OCI-LY3 (cell line): ENCODE measurements around the gene ITGBL1.

ENCODE experiments used
- H2AFZ ChIP-seq: fragments of 200-600, 300-600 bp; shearing (Covaris generic); 2 replicates; pipeline ENCODE4 v1.6.0; 2014; ENCODE audit warnings: antibody characterized with exemption, low read depth, low read length
- H3K27ac ChIP-seq: fragments of 200-600, 300-600 bp; sonication (generic); 2 replicates; pipeline ENCODE4 v1.5.1; 2014; ENCODE audit warnings: mild to moderate bottlenecking, low read length, moderate library complexity, mixed read lengths
- H3K27me3 ChIP-seq: fragments of 200-600, 300-600 bp; sonication (generic); 2 replicates; pipeline ENCODE4 v1.6.1; 2014; ENCODE audit warnings: low read depth, low read length, mixed read lengths
- H3K36me3 ChIP-seq: fragments of 200-600, 300-600 bp; sonication (generic); replicated peaks from 2 replicates; pipeline ENCODE3; 2014; ENCODE audit warnings: low read depth, low read length, mixed read lengths
- H3K4me1 ChIP-seq: fragments of 300-600, 200-600 bp; sonication (generic); 2 replicates; pipeline ENCODE4 v1.6.1; 2014; ENCODE audit warnings: low read length, mixed read lengths
- H3K4me2 ChIP-seq: fragments of 200-600, 300-600 bp; sonication (generic); 2 replicates; pipeline ENCODE4 v1.6.1; 2014; ENCODE audit warnings: low read length, mixed read lengths
- H3K4me3 ChIP-seq: fragments of 300-600, 200-600 bp; sonication (generic); 2 replicates; pipeline ENCODE4 v1.5.1; 2014; ENCODE audit warnings: antibody characterized with exemption, mild to moderate bottlenecking, low read length, moderate library complexity
- H3K79me2 ChIP-seq: fragments of 300-600, 200-600 bp; shearing (Covaris generic); 2 replicates; pipeline ENCODE4 v1.6.1; 2014; ENCODE audit warnings: mild to moderate bottlenecking, low read length, mixed read lengths
- H3K9ac ChIP-seq: fragments of 300-600, 200-600 bp; shearing (Covaris generic); 2 replicates; pipeline ENCODE4 v1.6.0; 2014; ENCODE audit warnings: mild to moderate bottlenecking, low read length, moderate library complexity
- H3K9me3 ChIP-seq: fragments of 200-600, 300-600 bp; shearing (Covaris generic); 2 replicates; pipeline ENCODE4 v1.6.1; 2014; ENCODE audit warnings: low read length, mixed read lengths; ENCODE audit not compliant: insufficient read depth
- H4K20me1 ChIP-seq: fragments of 200-600, 300-600 bp; sonication (generic); 2 replicates; pipeline ENCODE4 v1.6.1; 2016; ENCODE audit warnings: low read length, mixed read lengths; ENCODE audit not compliant: insufficient read depth
- EZH2phosphoT487 ChIP-seq: fragments of 200-600 bp; shearing (Covaris generic); IDR thresholded peaks from 2 replicates; pipeline ENCODE4 v1.6.1; 2018; ENCODE audit warnings: antibody characterized with exemption, mixed run types, low read depth
- TF ChIP-seq, protein P1 (sequence below): fragments of 200-600, 300-600 bp; sonication (generic); IDR thresholded peaks from 2 replicates; pipeline ENCODE4 v1.5.1; 2014; ENCODE audit warnings: antibody characterized with exemption, low read length, low read depth

ITGBL1 gene

DNA sequence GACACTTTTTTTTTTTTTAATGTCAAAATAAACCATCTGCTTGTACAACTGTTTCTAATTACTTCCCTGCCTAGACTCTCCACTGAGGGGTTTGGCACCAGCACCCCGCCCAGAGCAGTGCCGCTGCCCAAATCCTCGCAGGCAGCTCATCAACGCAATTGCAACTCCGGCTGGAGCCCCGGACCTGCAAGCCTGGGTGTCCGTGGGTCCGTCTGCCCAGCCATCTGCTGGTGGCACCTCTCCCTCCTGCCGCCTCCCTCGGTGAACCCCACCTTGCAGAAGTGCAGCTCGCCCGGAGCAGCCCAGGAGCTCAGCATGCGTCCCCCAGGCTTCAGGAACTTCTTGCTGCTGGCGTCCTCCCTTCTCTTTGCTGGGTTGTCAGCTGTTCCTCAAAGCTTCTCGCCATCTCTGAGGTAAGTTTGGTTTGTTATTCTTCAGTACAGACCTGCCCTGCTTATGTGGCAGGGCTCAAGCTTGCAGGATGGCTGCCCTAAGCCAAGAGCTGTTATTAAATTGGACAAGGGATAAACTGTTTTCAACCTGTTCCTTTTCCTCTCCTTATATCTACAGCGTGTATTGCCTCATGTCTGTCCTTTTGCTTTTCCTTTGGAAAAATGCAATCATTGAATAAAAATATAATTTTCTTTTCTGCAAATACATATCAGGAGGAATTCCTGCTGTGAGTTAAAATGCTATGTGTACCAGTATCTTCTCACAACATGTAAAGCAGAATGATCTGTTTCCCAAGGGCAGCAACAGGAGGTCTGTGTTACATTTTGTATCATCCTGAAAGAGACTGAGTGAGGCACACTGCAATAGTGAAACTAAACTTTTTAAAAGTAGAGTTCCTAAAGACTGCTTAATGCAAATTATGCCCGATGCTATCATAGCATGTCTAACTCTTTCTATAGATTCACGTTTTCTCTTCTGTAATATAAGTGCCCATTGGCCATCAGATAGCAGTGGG, at the start of gene ITGBL1:
Gene ITGBL1 (plus strand): TSS at position 157 of the 967 bp plus-strand sequence. CDS start 159 bp downstream, at position 316.
- H3K27me3 ChIP-seq = 0 out of 2 replicates have a peak, but pooled peaks cover 4% of the 10 kb centered on the region
- H4K20me1 ChIP-seq = no peaks in the 10 kb centered on the region
- H3K4me1 ChIP-seq = peaks cover 13% of the 10 kb centered on the region
- TF ChIP-seq EZH2phosphoT487 = no peak
- TF ChIP-seq, protein P1, sequence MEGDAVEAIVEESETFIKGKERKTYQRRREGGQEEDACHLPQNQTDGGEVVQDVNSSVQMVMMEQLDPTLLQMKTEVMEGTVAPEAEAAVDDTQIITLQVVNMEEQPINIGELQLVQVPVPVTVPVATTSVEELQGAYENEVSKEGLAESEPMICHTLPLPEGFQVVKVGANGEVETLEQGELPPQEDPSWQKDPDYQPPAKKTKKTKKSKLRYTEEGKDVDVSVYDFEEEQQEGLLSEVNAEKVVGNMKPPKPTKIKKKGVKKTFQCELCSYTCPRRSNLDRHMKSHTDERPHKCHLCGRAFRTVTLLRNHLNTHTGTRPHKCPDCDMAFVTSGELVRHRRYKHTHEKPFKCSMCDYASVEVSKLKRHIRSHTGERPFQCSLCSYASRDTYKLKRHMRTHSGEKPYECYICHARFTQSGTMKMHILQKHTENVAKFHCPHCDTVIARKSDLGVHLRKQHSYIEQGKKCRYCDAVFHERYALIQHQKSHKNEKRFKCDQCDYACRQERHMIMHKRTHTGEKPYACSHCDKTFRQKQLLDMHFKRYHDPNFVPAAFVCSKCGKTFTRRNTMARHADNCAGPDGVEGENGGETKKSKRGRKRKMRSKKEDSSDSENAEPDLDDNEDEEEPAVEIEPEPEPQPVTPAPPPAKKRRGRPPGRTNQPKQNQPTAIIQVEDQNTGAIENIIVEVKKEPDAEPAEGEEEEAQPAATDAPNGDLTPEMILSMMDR = no peak
- no peaks in the 10 kb centered on the region for H3K9me3 ChIP-seq
- H3K9ac ChIP-seq = no peak within 1 kb of the TSS
- H3K4me2 ChIP-seq = peak within 1 kb of the TSS; percentile 62
- H3K4me3 ChIP-seq = peak within 1 kb of the TSS; percentile 50
- no peak within 1 kb of the TSS for H3K27ac ChIP-seq
- H3K79me2 ChIP-seq = no peaks in the 10 kb centered on the region
- H2AFZ ChIP-seq = 0 out of 2 replicates have a peak within 1 kb of the TSS, but pooled peaks have one; percentile 53
- H3K36me3 ChIP-seq = no peaks in the 10 kb centered on the region

GRCh38 chr13:101406791-101407190, 45.7 kb upstream of the ITGBL1 start:
- TF ChIP-seq, protein P1 = no peak
- no peak for TF ChIP-seq EZH2phosphoT487
- H4K20me1 ChIP-seq = no peaks in the 10 kb centered on the region
- H3K36me3 ChIP-seq = no peaks in the 10 kb centered on the region
- no peak overlapping the region for H3K4me3 ChIP-seq
- H3K79me2 ChIP-seq = no peaks in the 10 kb centered on the region
- H3K4me2 ChIP-seq = no peak overlapping the region
- no peak overlapping the region for H3K9ac ChIP-seq
- no peaks in the 10 kb centered on the region for H3K9me3 ChIP-seq
- peaks cover 19% of the 10 kb centered on the region for H3K4me1 ChIP-seq
- peaks cover 4% of the 10 kb centered on the region; the same call in 1 of the 2 replicates for H3K27me3 ChIP-seq
- H2AFZ ChIP-seq = no peak overlapping the region
- no peak overlapping the region for H3K27ac ChIP-seq

- TF ChIP-seq EZH2phosphoT487 = no peak
- TF ChIP-seq, protein P1 = no peak
- Histone ChIP-seq H3K36me3 (no peaks in the 10 kb centered on the region), H3K4me3 (no peak overlapping the region), H3K9ac (no peak overlapping the region), H3K4me1 (peaks cover 19% of the 10 kb centered on the region), H2AFZ (no peak overlapping the region), H4K20me1 (no peaks in the 10 kb centered on the region), H3K27ac (no peak overlapping the region), H3K79me2 (no peaks in the 10 kb centered on the region), H3K4me2 (no peak overlapping the region), H3K9me3 (no peaks in the 10 kb centered on the region), H3K27me3 (0 out of 2 replicates have a peak, but pooled peaks cover 4% of the 10 kb centered on the region)
These were observed 44.3 kb upstream of the ITGBL1 start for GRCh38 chr13:101408154-101408553.

DNA sequence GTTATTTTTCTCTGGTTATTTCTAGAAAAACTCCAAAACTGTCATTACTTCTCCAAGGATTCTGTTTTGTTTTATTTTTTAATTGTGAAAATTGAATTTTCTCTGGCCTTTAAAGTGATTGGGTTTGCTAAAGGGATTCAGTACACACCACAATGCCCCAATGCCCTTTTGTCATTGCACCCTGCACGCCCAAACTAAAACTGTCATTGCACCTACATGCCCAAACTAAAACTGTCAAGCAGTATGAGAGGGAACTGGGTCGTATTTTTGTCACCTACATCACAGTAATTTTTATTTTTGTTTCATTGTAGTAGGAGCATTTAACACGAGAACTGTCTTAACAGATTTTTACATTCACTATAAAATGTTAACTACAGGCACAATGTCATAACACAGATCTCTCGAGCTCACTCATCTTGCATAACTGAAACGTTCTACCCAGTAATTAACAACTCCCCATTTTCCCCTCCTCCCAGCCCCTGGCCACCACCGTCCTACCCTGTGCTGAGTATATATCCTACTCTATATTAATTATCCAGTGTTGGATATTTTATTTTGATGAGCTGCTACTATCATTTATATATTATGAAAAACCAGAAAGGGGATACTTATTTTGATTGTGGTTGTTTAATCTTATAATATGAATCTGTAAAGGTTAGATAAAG, 43.4 kb upstream of the ITGBL1 start:
- no peak overlapping the region for H3K9ac ChIP-seq
- TF ChIP-seq, protein P1 = no peak
- no peak for TF ChIP-seq EZH2phosphoT487
- H3K4me3 ChIP-seq = no peak overlapping the region
- H4K20me1 ChIP-seq = no peaks in the 10 kb centered on the region
- H3K9me3 ChIP-seq = no peaks in the 10 kb centered on the region
- no peak overlapping the region for H2AFZ ChIP-seq
- H3K4me1 ChIP-seq = peaks cover 19% of the 10 kb centered on the region
- H3K27me3 ChIP-seq = 0 out of 2 replicates have a peak, but pooled peaks cover 4% of the 10 kb centered on the region
- no peaks in the 10 kb centered on the region for H3K79me2 ChIP-seq
- H3K27ac ChIP-seq = no peak overlapping the region
- no peaks in the 10 kb centered on the region for H3K36me3 ChIP-seq
- no peak overlapping the region for H3K4me2 ChIP-seq
